HepG2 (cell line): ENCODE data around the gene NHERF2. TPM values are rescaled to one million over a fixed set of nuclear protein-coding genes. Genes with fewer than 3 reads are reported as not detected.

Experiments used
- ARID5B ChIP-seq: IDR thresholded peaks from 2 replicates; pipeline ENCODE4 v1.4.0; 2020; ENCODE audit warnings: mild to moderate bottlenecking, missing genetic modification reagents
- CBX2 ChIP-seq, 2 experiments: fragments of 200-600 bp in 1 of 2; sonication (generic); formaldehyde crosslinking in 1 of 2; IDR thresholded peaks; 2 replicates each; pipeline versions ENCODE4 v1.7.0 to v1.8.1; 2018 to 2022; ENCODE audit warnings: low read depth in 2 of 2, low read length in 1 of 2, mild to moderate bottlenecking in 1 of 2, missing genetic modification reagents in 1 of 2
- CHD2 ChIP-seq: IDR thresholded peaks from 2 replicates; pipeline ENCODE4 v1.6.1; 2011; ENCODE audit warnings: low read depth, low read length, improper control_type of control experiment
- ETV6 ChIP-seq: sonication (generic); formaldehyde crosslinking; conservative IDR thresholded peaks from 2 replicates; pipeline ENCODE4 v1.4.0; 2020; ENCODE audit warnings: missing genetic modification reagents
- IKZF1 ChIP-seq: fragments of 450-650 bp; IDR thresholded peaks from 2 replicates; pipeline ENCODE4 v1.7.1; 2016
- MTERF4 ChIP-seq: sonication (generic); formaldehyde crosslinking; IDR thresholded peaks from 2 replicates; pipeline ENCODE4 v1.8.0; 2023; ENCODE audit warnings: mild to moderate bottlenecking, missing genetic modification reagents
- NR3C1 ChIP-seq: sonication (generic); formaldehyde crosslinking; IDR thresholded peaks from 2 replicates; pipeline ENCODE4 v1.4.0; 2020; ENCODE audit warnings: missing genetic modification reagents
- RBM39 ChIP-seq: fragments of 200-400 bp; formaldehyde crosslinking; IDR thresholded peaks from one replicate; pipeline ENCODE4 v1.6.1; 2018; ENCODE audit warnings: antibody characterized with exemption, mild to moderate bottlenecking, low read depth, low read length; ENCODE audit not compliant: poor library complexity, severe bottlenecking
- REL ChIP-seq: sonication (generic); formaldehyde crosslinking; conservative IDR thresholded peaks from 2 replicates; pipeline ENCODE4 v1.8.0; 2022; ENCODE audit warnings: mild to moderate bottlenecking, missing genetic modification reagents, moderate library complexity
- SALL2 ChIP-seq: sonication (generic); formaldehyde crosslinking; IDR thresholded peaks from 2 replicates; pipeline ENCODE4 v1.8.1; 2023; ENCODE audit warnings: mild to moderate bottlenecking, missing genetic modification reagents, inconsistent platforms
- THAP7 ChIP-seq: sonication (generic); formaldehyde crosslinking; IDR thresholded peaks from 2 replicates; pipeline ENCODE4 v1.8.1; 2023; ENCODE audit warnings: mild to moderate bottlenecking, missing genetic modification reagents
- TOPORS ChIP-seq: sonication (generic); formaldehyde crosslinking; IDR thresholded peaks from 2 replicates; pipeline ENCODE4 v1.8.0; 2023; ENCODE audit warnings: mild to moderate bottlenecking, missing genetic modification reagents
- TP53 ChIP-seq: sonication (generic); formaldehyde crosslinking; conservative IDR thresholded peaks from 2 replicates; pipeline ENCODE4 v1.4.0; 2020; ENCODE audit warnings: missing genetic modification reagents
- ZBTB20 ChIP-seq: sonication (generic); formaldehyde crosslinking; IDR thresholded peaks from 2 replicates; pipeline ENCODE4 v1.8.1; 2023; ENCODE audit warnings: missing genetic modification reagents, low read depth, mild to moderate bottlenecking, borderline replicate concordance
- ZBTB25 ChIP-seq: IDR thresholded peaks from 2 replicates; pipeline ENCODE4 v1.6.1; 2018; ENCODE audit warnings: missing genetic modification reagents
- ZBTB33 ChIP-seq: sonication (generic); formaldehyde crosslinking; IDR thresholded peaks from 2 replicates; pipeline ENCODE4 v1.4.0; 2020; ENCODE audit warnings: missing genetic modification reagents
- ZBTB42 ChIP-seq: sonication (generic); formaldehyde crosslinking; IDR thresholded peaks from 2 replicates; pipeline ENCODE4 v1.5.0; 2020; ENCODE audit warnings: mild to moderate bottlenecking, missing genetic modification reagents
- ZNF660 ChIP-seq: sonication (generic); formaldehyde crosslinking; IDR thresholded peaks from 2 replicates; pipeline ENCODE4 v1.5.1; 2020; ENCODE audit warnings: mild to moderate bottlenecking, low read depth, missing genetic modification reagents, borderline replicate concordance
- polyA plus RNA-seq, 8 experiments: library from polyadenylated mRNA; depleted of rRNA in 3 of 8; stranded (reverse) in 7 of 8; unstranded in 1 of 8; fragments of >200 nt; fragmentation: Illumina TruSeq in 4 of 8; extraction: Trizol in 4 of 8; gene quantifications; 2 replicates each; pipeline versions ENCODE4 v1.2.1 to v1.2.3, GENCODE V29; 2011 to 2016; ENCODE audit warnings: low read depth in 4 of 8, missing spikeins in 1 of 8, mixed read lengths in 1 of 8; ENCODE audit not compliant: insufficient read depth in 1 of 8
- total RNA-seq, 5 experiments: library from RNA; depleted of rRNA; stranded (reverse); fragments of >200 nt; fragmentation: Illumina TruSeq; extraction: Trizol; gene quantifications; 2 replicates each; pipeline ENCODE4 v1.2.3, GENCODE V29; 2016; ENCODE audit warnings: low read depth in 1 of 5

The NHERF2 gene
- total and polyA plus RNA-seq, 2 of the 13 experiments (the other 11 are each of a cell fraction or from before 2014, with no cell fraction given) = 23.7 to 39.3 TPM

- peak; percentile 37; the same call in 1 of the 2 replicates for TF ChIP-seq ARID5B (CRISPR knock-in tag)
- TF ChIP-seq CHD2 = no peak
- no peak for TF ChIP-seq SALL2 (CRISPR knock-in tag)
- TF ChIP-seq ZBTB42 = no peak; the same call in 1 of the 2 replicates
- TF ChIP-seq IKZF1 = no peak
- TF ChIP-seq TOPORS (CRISPR knock-in tag) = no peak
- TF ChIP-seq REL (CRISPR knock-in tag) = 0 out of 2 replicates have a peak, but pooled peaks have one; percentile 52
- TF ChIP-seq CBX2 (IDR thresholded peaks at IDR 0.05; ENCODE audit: low read depth, low read length) = no peak
- no peak for TF ChIP-seq CBX2 (CRISPR knock-in tag; IDR thresholded peaks at IDR 0.05; ENCODE audit: low read depth)
- TF ChIP-seq ZBTB25 (CRISPR knock-in tag) = peak; percentile 88
- peak; percentile 84; the same call in 1 of the 2 replicates for TF ChIP-seq MTERF4
- TF ChIP-seq ZNF660 (CRISPR knock-in tag) = no peak
- TF ChIP-seq THAP7 = no peak
- peak; percentile 34 for TF ChIP-seq RBM39
- no peak; the same call in 1 of the 2 replicates for TF ChIP-seq ZBTB20 (CRISPR knock-in tag)
- no peak for TF ChIP-seq ETV6 (CRISPR knock-in tag)
- no peak for TF ChIP-seq NR3C1
- no peak for TF ChIP-seq ZBTB33 (CRISPR knock-in tag)
- no peak for TF ChIP-seq TP53
Measured at GRCh38 chr16:2009791-2010510, 16.8 kb upstream of the NHERF2 start, which contains the start of gene ZNF598 (continued).
